Stomach (tissue), 9 donors: Measurements from ENCODE around the gene OGDH. TPM values are rescaled to one million over a fixed set of nuclear protein-coding genes. Genes with fewer than 3 reads are reported as not detected.

Source experiments
- DNase-seq, 2 donors: peaks; one replicate each; pipeline versions ENCODE4 v3.0.0 to v3.0.0-alpha.2; 2013 to 2019
- H3K27ac ChIP-seq, 5 donors: fragments of 200-600 bp in 4 of 5; sonication (generic) in 4 of 5; one replicate each; pipeline ENCODE4 v1.5.1; 2013 to 2019; ENCODE audit warnings: mild to moderate bottlenecking in 1 of 5, moderate library complexity in 1 of 5
- H3K27me3 ChIP-seq, 3 donors: fragments of 200-600 bp; sonication (generic); one replicate each; pipeline ENCODE4 v1.5.1; 2017 to 2019; ENCODE audit warnings: mixed run types in 1 of 3
- H3K36me3 ChIP-seq, 4 donors: fragments of 200-600 bp; sonication (generic); 1 replicate in 3 of 4; 2 replicates in 1 of 4; pipeline ENCODE4 v1.5.1; 2016 to 2019
- H3K4me1 ChIP-seq, 4 donors: fragments of 200-600 bp; sonication (generic); one replicate each; pipeline ENCODE4 v1.5.1; 2016 to 2019
- H3K4me3 ChIP-seq, 4 donors: fragments of 200-600 bp; sonication (generic) in 3 of 4; one replicate each; pipeline ENCODE4 v1.5.1; 2016 to 2019; ENCODE audit warnings: mild to moderate bottlenecking in 1 of 4
- H3K9me3 ChIP-seq, 4 donors: fragments of 200-600 bp; sonication (generic); one replicate each; pipeline ENCODE4 v1.5.1; 2016 to 2019
- EP300 ChIP-seq: sonication (generic); formaldehyde crosslinking; IDR thresholded peaks from one replicate; pipeline ENCODE4 v1.6.1; 2017; ENCODE audit warnings: antibody characterized with exemption
- POLR2A ChIP-seq, 4 donors: fragments of 450-650 bp; IDR thresholded peaks; one replicate each; pipeline ENCODE4 v1.6.1; 2016; ENCODE audit warnings: antibody characterized with exemption in 4 of 4, control low read depth in 2 of 4, mild to moderate bottlenecking in 1 of 4, moderate library complexity in 1 of 4
- POLR2AphosphoS5 ChIP-seq, 3 donors: sonication (generic); formaldehyde crosslinking; IDR thresholded peaks; one replicate each; pipeline ENCODE4 v1.6.1; 2016; ENCODE audit warnings: antibody characterized with exemption in 3 of 3
- WGBS, 5 donors: extraction: QIAGEN DNeasy Blood & Tissue Kit in 3 of 5; methylation state at CpG; one replicate each; pipeline versions ENCODE4 v1.1.5 to v1.1.7; 2013 to 2018; 5-methylcytosine and 5-hydroxymethylcytosine counted together
- intact Hi-C: fragments of 100-400 bp; cut with DNase I; formaldehyde crosslinking; loops from one replicate; pipeline ENCODE4 v1.15.1; 2023; ENCODE audit warnings: low total_unique reads
- polyA plus RNA-seq, 3 donors: library from polyadenylated mRNA; stranded (reverse); fragments of 200-250 nt; gene quantifications; one replicate each; pipeline ENCODE4 v1.2.3, GENCODE V29; 2013
- total RNA-seq, 5 donors: library from RNA; depleted of rRNA; stranded (reverse); fragments of >200 nt; gene quantifications; one replicate each; pipeline versions ENCODE4 v1.1.0 to v1.2.3, GENCODE V29; 2014 to 2016
- TF ChIP-seq, protein P1 (sequence below), 7 experiments: fragments of 450-650 bp in 4 of 7; fragments of 200-600 bp in 3 of 7; sonication (generic) in 3 of 7; IDR thresholded peaks; one replicate each; pipeline ENCODE4 v1.5.1; 2016 to 2019; ENCODE audit warnings: antibody characterized with exemption in 7 of 7, control low read depth in 2 of 7, mild to moderate bottlenecking in 1 of 7
- donor health status: healthy with polysubstance abuse.
- donor health status: Bipolar disorder and iron deficiency.
- donor health status: healthy.

The OGDH gene
- total and polyA plus RNA-seq, 8 donors = 19.8 to 92.0 (median 31.3) TPM

DNA sequence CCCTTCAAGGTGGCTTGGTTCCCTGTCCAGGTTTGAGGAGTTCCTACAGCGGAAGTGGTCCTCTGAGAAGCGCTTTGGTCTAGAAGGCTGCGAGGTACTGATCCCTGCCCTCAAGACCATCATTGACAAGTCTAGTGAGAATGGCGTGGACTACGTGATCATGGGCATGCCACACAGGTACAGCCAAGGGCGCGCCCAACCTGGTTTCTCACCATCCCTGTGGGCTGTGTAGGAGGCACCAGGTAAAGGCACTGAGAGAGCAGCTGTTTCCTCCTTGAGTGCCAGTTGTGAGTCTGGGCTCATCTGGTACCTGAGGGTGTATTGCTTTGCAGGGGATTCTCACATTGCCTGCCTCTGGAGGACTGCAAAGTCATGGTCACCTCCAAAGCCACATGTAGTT is 68.0 kb downstream of the OGDH start:
- TF ChIP-seq POLR2A (IDR thresholded peaks at IDR 0.05) = no peak
- no peak for TF ChIP-seq POLR2AphosphoS5 (IDR thresholded peaks at IDR 0.05)
- no peak for TF ChIP-seq EP300
- TF ChIP-seq, protein P1, sequence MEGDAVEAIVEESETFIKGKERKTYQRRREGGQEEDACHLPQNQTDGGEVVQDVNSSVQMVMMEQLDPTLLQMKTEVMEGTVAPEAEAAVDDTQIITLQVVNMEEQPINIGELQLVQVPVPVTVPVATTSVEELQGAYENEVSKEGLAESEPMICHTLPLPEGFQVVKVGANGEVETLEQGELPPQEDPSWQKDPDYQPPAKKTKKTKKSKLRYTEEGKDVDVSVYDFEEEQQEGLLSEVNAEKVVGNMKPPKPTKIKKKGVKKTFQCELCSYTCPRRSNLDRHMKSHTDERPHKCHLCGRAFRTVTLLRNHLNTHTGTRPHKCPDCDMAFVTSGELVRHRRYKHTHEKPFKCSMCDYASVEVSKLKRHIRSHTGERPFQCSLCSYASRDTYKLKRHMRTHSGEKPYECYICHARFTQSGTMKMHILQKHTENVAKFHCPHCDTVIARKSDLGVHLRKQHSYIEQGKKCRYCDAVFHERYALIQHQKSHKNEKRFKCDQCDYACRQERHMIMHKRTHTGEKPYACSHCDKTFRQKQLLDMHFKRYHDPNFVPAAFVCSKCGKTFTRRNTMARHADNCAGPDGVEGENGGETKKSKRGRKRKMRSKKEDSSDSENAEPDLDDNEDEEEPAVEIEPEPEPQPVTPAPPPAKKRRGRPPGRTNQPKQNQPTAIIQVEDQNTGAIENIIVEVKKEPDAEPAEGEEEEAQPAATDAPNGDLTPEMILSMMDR (IDR thresholded peaks at IDR 0.05) = no peak
- intact Hi-C loops = no loop called here
- no peaks in the 10 kb centered on the region for H3K27me3 ChIP-seq
- H3K9me3 ChIP-seq = no peaks in the 10 kb centered on the region
- H3K36me3 ChIP-seq = peaks cover 49 to 85% (median 80%) of the 10 kb centered on the region in 4 donors
- H3K27ac ChIP-seq = no peak overlapping the region
- 97 to 99% (median 99%) methylated on average over 7 of the region's 7 CpGs; no CpG with 5 or more reads in 1 of the 5 donors for WGBS, 5 donors
- peaks cover 0 to 15% (median 7%) of the 10 kb centered on the region in 4 donors for H3K4me1 ChIP-seq
- DNase-seq = no peak
- no peak overlapping the region for H3K4me3 ChIP-seq

DNA sequence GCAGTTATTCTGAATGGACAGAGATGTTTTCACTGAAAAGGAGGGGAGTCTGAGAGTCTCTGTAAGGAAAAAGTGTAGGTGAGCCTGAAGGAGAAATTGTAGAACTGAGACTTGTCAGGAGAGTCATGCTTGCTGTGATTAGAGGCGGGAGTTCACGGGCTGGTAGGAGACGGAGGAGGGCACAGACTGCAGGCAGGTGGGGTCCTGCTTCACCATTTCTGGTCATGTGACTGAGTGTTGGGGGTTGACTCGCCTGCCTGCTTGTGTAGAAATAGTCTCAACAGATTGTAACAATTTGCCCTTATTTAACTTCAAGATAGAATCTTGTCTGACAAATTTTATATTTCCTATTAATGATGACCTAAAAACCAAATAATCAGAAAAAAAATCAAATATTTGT is 70.3 kb downstream of the OGDH start:
- no peak overlapping the region for H3K27ac ChIP-seq
- H3K4me1 ChIP-seq = peaks cover 0 to 15% (median 7%) of the 10 kb centered on the region in 4 donors
- H3K36me3 ChIP-seq = peaks cover 51 to 91% (median 89%) of the 10 kb centered on the region in 4 donors
- DNase-seq = no peak
- TF ChIP-seq POLR2AphosphoS5 (IDR thresholded peaks at IDR 0.05) = no peak
- TF ChIP-seq, protein P1 (IDR thresholded peaks at IDR 0.05) = no peak
- TF ChIP-seq POLR2A (IDR thresholded peaks at IDR 0.05) = no peak
- no peak for TF ChIP-seq EP300
- 91 to 99% (median 94%) methylated on average over 4 of the region's 4 CpGs for WGBS, 5 donors
- H3K27me3 ChIP-seq = no peaks in the 10 kb centered on the region
- H3K9me3 ChIP-seq = no peaks in the 10 kb centered on the region
- no peak overlapping the region for H3K4me3 ChIP-seq
- intact Hi-C loops = no loop called here

DNA sequence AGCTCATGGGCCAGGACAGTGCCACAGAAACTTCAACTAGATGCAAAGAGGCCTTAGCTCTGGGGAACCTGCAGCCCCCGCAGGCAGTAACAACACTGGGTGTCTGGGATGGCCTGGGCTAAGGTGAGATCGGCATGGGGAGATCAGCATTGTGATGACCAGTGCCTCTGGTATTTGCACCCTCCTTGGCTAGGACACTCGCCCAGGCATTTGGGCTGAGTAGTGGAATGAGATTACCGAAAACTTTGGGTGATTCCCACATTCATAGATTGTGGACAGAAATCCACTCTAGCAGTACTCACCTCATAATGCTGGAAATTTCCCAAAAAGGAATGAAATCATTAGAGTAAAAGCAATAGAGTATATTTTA is 71.7 kb downstream of the OGDH start:
- H3K9me3 ChIP-seq = no peaks in the 10 kb centered on the region
- intact Hi-C loops = no loop called here
- no peaks in the 10 kb centered on the region for H3K27me3 ChIP-seq
- no peak for DNase-seq
- WGBS, 5 donors = 89 to 98% (median 96%) methylated on average over 4 of the region's 4 CpGs
- TF ChIP-seq, protein P1 (IDR thresholded peaks at IDR 0.05) = no peak
- TF ChIP-seq POLR2AphosphoS5 (IDR thresholded peaks at IDR 0.05) = no peak
- TF ChIP-seq EP300 = no peak
- TF ChIP-seq POLR2A (IDR thresholded peaks at IDR 0.05) = no peak
- H3K27ac ChIP-seq = peak overlapping the region in 1 of 5 donors; percentile 49
- peaks cover 0 to 15% (median 7%) of the 10 kb centered on the region in 4 donors for H3K4me1 ChIP-seq
- H3K36me3 ChIP-seq = peaks cover 62 to 99% (median 97%) of the 10 kb centered on the region in 4 donors
- H3K4me3 ChIP-seq = no peak overlapping the region

DNA sequence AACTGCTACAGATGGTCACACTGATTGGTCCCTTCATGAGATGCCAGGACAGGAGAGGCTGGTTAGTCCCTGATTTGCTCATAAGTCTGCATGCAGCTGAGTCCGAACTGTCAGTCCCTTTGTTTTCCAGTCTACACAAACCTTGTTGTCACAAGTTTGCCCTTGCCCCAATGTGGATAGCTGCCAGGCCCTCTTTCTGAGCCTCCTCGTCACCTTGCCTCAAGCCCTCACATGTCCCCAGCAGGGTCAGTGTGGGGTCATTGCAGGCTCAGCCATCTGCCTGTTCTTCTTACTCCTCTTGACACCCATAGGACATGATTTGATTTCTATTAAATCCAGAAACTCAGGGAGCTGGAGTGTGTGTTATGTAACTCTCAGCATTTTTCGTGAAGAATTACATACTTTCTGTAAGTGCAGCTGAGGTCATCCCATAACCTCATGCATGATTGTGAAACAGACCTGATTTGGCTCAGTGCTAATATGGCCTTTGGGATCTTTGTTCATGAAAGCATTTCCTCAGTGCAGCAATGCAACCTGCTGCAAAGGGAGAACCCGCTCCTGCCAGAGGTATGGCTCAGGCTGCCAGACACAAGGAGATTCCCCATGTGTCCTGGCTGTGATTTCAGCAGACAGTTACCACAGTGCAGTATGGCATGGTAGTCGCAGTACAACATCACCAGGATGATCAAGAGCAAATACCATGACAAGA is 72.2 kb downstream of the OGDH start:
- Histone ChIP-seq H3K27ac (peak overlapping the region in 1 of 5 donors; percentile 49), H3K4me3 (no peak overlapping the region), H3K27me3 (no peaks in the 10 kb centered on the region), H3K4me1 (peaks cover 0 to 15% (median 7%) of the 10 kb centered on the region in 4 donors), H3K9me3 (no peaks in the 10 kb centered on the region), H3K36me3 (peaks cover 62 to 99% (median 97%) of the 10 kb centered on the region in 4 donors)
- 71 to 76% (median 72%) methylated on average over 5 of the region's 5 CpGs for WGBS, 5 donors
- DNase-seq = no peak
- TF ChIP-seq EP300 (no peak), POLR2AphosphoS5 (IDR thresholded peaks at IDR 0.05) (no peak), POLR2A (IDR thresholded peaks at IDR 0.05) (no peak)
- TF ChIP-seq, protein P1 (IDR thresholded peaks at IDR 0.05) = no peak
- intact Hi-C loops = no loop called here
